ENCODE data around the gene ARF1. TPM values are rescaled to one million over a fixed set of nuclear protein-coding genes. Genes with fewer than 3 reads are reported as not detected.

The ARF1 gene
- total RNA-seq, 1 donor from 2014 or later, result 368 TPM

DNA sequence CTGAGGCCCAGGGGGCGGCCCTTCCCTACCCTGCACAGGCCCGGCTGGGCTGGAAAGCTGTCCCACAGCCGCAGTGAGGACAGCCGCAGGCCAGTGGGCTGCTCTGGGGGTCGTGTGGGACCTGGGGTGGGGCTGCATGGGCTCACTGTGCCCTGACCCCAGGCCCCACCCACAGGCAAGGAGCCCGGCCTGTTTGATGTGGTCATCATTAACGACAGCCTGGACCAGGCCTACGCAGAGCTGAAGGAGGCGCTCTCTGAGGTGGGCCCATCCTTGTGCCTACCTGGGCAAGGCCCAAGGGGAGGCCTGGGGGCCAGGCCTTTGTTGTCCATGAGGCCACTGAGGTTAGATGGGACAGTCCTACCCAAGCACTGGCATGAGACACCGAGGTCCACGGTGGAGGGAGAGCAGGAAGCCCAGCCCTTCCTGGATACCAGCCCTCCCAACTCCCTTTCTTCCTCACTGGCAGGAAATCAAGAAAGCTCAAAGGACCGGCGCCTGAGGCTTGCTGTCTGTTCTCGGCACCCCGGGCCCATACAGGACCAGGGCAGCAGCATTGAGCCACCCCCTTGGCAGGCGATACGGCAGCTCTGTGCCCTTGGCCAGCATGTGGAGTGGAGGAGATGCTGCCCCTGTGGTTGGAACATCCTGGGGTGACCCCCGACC, 65.8 kb downstream of the ARF1 start:
- DNase-seq, result no peak
- H3K4me1 ChIP-seq, result peaks cover 64% of the 10 kb centered on the region
- H3K27me3 ChIP-seq (ENCODE audit: low read depth), result no peaks in the 10 kb centered on the region
- TF ChIP-seq, protein P1, sequence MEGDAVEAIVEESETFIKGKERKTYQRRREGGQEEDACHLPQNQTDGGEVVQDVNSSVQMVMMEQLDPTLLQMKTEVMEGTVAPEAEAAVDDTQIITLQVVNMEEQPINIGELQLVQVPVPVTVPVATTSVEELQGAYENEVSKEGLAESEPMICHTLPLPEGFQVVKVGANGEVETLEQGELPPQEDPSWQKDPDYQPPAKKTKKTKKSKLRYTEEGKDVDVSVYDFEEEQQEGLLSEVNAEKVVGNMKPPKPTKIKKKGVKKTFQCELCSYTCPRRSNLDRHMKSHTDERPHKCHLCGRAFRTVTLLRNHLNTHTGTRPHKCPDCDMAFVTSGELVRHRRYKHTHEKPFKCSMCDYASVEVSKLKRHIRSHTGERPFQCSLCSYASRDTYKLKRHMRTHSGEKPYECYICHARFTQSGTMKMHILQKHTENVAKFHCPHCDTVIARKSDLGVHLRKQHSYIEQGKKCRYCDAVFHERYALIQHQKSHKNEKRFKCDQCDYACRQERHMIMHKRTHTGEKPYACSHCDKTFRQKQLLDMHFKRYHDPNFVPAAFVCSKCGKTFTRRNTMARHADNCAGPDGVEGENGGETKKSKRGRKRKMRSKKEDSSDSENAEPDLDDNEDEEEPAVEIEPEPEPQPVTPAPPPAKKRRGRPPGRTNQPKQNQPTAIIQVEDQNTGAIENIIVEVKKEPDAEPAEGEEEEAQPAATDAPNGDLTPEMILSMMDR (IDR thresholded peaks at IDR 0.05), result no peak
- peak overlapping the region; percentile 88 for H3K27ac ChIP-seq
- H3K36me3 ChIP-seq, result peaks cover 46% of the 10 kb centered on the region
- intact Hi-C loops (cut with DNase I), result no loop called here
- no peak overlapping the region for H3K4me3 ChIP-seq
- H3K9me3 ChIP-seq, result no peaks in the 10 kb centered on the region
- ATAC-seq, result no peak

Small RNA genes lying within 50 kb of the gene (microRNA-seq; reads per million reads assigned to microRNA genes)
- 4.0 reads per million for gene MIR3620 (ENCODE audit: borderline number of aligned reads)

Other genes with a start within 250 kb of the ARF1 start
- gene WNT9A, start 134.8 kb upstream of the ARF1 start, total RNA-seq, result 7.0 TPM
- gene WNT3A, start 75.7 kb upstream of the ARF1 start, total RNA-seq, result 6.0 TPM
- gene C1orf35, start 20.6 kb downstream of the ARF1 start, total RNA-seq, result 12.4 TPM
- gene MRPL55, start 26.6 kb downstream of the ARF1 start, total RNA-seq, result 43.6 TPM
- gene GUK1, start 57.6 kb downstream of the ARF1 start, total RNA-seq, result 192 TPM
- gene GJC2, start 67.2 kb downstream of the ARF1 start, total RNA-seq, result 6.0 TPM
- gene IBA57, start 83.1 kb downstream of the ARF1 start, total RNA-seq, result 10.7 TPM
- 35.6 TPM for gene OBSCN, start 125.3 kb downstream of the ARF1 start, total RNA-seq